GM18951 (cell line): ENCODE data around the gene SYNE2.

Source experiments
- POLR2A ChIP-seq: IDR thresholded peaks from 4 replicates; pipeline ENCODE4 v1.6.1; 2011; ENCODE audit warnings: mild to moderate bottlenecking; ENCODE audit not compliant: insufficient read length, insufficient read depth; ENCODE audit errors: extremely low read depth
- in situ Hi-C: fragments of 300-500 bp; cut with MboI; formaldehyde crosslinking; loops from one replicate; pipeline ENCODE4 v1.12.0; 2022; ENCODE audit warnings: low sequenced_read_pairs, mixed read lengths, inconsistent platforms; ENCODE audit not compliant: unreplicated experiment

The SYNE2 gene

DNA sequence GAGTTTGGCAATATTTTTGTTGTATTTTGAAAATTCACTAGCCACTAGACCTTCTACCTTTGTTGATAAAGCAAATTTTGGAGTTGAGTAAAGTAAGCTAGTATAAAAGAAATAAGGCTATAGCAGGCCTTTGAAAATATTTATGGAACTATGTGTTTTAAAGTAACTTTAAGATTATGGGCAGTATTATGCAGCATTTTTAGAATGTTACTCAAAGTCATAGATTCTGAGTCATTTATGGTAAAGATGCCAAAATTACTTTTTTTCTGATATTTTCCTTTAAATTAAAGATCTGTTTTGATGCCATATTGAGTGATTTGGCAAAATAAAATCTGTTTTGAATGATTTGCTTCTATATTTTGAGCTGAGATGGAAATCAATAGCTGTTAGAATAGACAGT, 57.2 kb downstream of the SYNE2 start:
- in situ Hi-C loops, result no loop called here
- no peak for TF ChIP-seq POLR2A

DNA sequence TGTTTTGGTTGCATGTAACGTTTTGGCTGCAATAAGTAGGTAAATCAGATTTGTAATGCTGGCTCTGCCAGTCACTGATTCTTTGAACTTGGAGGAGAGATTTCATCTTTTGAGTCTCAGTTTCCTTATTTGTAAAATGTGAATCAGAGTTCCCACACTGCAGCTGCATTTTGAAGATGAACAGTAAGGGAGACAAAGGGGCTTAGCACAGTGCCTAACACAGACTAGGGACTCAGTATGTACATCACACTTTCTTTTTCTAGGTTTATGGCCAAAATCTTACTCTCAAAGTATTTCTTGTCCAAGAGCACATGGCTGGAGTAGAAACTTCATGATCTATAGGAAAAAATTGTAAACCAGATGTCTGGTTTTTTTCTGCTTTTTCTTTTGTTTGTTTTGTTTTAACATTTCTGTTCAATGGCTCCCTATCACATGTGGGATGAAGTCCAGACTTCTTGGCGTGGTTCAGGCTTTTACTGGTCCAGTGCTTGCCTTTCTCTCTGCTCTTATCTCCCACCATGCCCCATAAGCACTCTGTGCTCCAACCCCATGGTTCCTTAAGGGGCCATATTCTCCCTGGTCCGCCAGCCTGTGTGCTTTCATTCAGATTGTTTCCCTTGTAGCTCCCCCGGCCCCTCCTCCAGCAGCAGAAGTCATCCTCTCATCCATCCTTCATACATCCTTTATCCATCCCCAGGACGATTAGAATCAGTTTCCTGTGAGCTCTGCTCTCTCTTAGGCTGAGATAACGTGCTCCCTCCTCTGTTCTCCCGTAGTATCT, 58.0 kb downstream of the SYNE2 start:
- TF ChIP-seq POLR2A, result no peak
- in situ Hi-C loops, result no loop called here

- in situ Hi-C loops, result no loop called here
- no peak for TF ChIP-seq POLR2A
Observed at GRCh38 chr14:63911404-63911803, 58.6 kb downstream of the SYNE2 start.

DNA sequence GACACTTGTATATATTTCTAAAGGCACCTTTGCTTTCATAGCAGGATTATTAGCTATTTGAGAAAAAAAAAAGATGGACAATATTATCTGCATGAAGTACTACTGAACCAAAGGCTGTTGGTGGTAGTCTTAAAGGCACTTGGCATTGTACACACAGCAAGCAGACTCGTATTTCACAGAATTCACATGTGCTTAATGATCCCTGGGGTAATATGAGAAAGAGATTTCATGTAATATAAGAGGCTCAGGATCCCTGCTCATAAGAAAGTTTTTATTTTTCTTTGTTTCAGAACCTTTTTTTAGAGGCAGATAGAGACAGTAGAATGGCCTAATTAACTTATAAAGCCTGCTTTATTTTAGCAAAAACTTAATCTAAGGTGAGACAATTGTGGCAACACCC, 59.5 kb downstream of the SYNE2 start:
- no peak for TF ChIP-seq POLR2A

GRCh38 chr14:63918411-63918810, 65.6 kb downstream of the SYNE2 start:
- in situ Hi-C loops, result no loop called here
- TF ChIP-seq POLR2A, result no peak

More for the DNA sequence above, 59.5 kb downstream of the SYNE2 start:
- in situ Hi-C loops, result no loop called here

- in situ Hi-C loops, result no loop called here
- TF ChIP-seq POLR2A, result no peak
Observed at GRCh38 chr14:63922696-63923421, 70.1 kb downstream of the SYNE2 start.

DNA sequence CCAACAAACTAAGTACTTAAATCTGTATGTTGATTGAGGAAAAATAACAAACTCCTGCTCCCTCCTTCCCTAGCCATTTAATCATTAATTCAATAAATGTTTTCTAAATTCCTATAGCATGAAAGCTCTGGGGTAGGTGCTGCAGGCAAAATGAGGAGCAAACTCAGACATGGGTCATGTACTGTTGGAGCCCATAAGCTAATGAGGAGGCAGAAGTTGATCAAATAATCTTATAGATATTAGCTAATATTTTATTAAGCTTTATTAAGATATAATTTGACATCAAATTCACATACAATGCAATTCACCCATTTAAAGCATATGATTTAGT, 70.6 kb downstream of the SYNE2 start:
- no peak for TF ChIP-seq POLR2A
- in situ Hi-C loops, result no loop called here

GRCh38 chr14:63924375-63924774, 71.6 kb downstream of the SYNE2 start:
- in situ Hi-C loops, result no loop called here
- no peak for TF ChIP-seq POLR2A

DNA sequence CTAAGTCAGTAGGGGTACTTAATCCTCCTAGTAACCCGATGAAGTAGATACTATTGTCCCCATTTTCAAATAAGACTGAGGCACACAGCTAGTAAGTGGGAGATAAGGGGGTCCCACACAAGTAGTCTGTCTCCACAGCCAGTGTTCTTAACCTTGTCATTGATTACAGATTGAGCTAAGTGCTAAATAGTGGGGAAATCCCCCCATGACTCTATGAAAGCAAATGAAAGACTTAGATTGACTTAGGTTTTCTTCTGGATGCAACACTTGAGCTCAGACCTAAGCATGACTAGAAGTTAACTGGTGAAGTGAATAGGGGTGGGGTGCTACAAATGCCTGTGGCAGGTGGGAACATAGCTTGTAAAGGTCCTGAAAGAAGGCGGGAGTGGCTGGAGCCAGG, 73.8 kb downstream of the SYNE2 start:
- no peak for TF ChIP-seq POLR2A
- in situ Hi-C loops, result no loop called here

GRCh38 chr14:63928744-63929174, 76.0 kb downstream of the SYNE2 start:
- no peak for TF ChIP-seq POLR2A
- in situ Hi-C loops, result no loop called here

DNA sequence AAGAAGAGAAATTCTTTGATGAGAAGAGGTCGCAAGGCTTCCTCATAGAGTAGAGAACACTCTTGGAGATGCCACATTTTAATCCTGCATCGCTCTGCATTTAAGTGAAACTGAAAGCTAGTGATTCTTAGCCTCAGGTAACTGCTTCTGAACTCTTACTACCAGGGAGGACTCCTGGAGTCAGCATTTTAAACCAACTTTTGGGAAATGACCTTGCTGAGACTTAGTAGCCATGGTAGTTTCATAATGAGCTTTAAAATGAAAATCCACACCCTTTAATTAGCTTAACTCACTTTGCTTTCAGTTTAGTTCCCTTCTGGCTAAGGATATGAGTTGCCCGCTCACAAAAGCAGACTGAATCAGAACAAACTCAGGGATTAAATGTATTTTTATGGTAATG, 80.3 kb downstream of the SYNE2 start:
- in situ Hi-C loops, result no loop called here
- TF ChIP-seq POLR2A, result no peak

DNA sequence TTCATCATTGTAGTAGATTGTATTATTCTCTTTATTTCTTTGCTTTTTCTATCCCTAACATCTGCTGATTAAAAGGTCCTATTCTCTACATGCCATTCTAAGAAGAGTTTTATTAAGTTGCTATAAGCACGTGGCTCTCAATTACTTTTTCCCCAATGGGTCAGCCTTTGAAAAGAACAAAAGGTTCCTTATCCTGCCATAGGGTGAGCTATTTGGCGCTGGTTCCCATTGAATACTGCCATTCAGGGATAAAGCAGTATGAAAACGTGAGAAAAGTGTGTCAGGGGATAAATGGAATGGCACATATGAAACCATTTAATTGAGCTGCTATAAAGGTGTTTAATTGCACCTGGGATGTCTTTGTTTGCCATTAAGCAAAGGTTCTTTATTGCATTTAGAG, 80.9 kb downstream of the SYNE2 start:
- in situ Hi-C loops, result no loop called here
- no peak for TF ChIP-seq POLR2A

- no peak for TF ChIP-seq POLR2A
- in situ Hi-C loops, result no loop called here
Observed at GRCh38 chr14:63938198-63939005, 85.6 kb downstream of the SYNE2 start.

DNA sequence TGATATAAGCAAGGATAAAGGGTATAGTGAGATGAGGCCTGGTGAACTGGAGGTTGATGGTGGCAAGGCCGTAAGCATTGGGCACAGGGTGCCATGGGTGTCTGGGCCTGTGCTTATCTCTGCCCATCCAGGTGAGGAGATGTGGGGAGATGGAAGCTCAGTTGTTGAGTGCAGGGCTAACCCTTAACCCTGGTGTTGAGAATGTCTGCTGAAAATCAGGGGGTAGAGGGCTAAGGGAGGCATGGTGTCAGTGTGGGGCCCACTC, 86.1 kb downstream of the SYNE2 start:
- in situ Hi-C loops, result no loop called here
- no peak for TF ChIP-seq POLR2A
